GM19438 (cell line): ENCODE data around the gene IFT43.

Source experiments
- ATAC-seq: cut with Tn5 transposase; IDR thresholded peaks from one replicate; pipeline ENCODE4 v1.9.1; 2021; ENCODE audit warnings: low read depth; ENCODE audit not compliant: unreplicated experiment

Gene IFT43

DNA sequence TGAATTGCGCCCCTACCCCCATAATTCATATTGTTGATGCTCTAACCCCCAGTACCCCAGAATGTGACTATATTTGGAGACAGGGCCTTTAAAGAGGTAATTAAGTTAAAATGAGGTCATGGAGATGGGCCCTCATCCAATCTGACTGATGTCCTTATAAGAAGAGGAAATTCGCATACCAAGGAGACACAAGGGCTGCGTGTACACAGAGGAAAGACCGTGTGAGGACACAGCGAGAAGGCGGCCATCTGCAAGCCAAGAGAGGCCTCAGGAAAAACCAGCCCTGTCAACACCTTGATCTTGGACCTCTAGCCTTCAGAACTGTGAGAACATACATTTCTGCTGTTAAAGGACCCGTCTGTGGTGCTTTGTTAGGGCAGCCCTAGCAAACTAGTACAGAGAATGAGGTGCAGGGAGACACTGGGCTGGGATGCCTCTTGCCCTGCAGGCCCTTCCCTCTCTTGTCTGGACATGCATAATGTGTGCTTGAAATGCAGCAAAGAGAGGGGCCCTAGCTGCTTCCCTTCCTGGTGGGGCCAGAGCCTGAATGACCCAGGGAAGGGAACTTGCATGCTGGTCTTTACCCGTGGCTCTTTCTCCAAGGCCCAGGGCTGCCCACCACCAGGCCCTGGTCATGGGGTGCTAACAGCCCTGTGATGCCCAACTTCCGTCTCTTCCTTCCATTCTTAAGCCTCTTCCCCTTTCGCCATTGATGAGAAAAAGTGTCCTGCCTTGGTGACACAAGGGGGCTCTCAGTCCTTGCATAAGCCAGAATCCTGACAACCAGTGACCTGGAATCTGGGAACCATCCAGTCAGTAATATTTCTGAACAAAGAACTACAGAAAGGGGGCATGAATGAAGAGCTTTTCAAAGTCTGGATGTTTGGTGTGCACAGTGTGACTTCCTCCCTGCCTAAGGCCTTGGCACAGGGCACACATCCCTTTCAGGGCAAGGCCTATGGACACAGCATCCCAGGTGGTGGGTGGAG is 116.1 kb downstream of the IFT43 start:
- no peak for ATAC-seq

DNA sequence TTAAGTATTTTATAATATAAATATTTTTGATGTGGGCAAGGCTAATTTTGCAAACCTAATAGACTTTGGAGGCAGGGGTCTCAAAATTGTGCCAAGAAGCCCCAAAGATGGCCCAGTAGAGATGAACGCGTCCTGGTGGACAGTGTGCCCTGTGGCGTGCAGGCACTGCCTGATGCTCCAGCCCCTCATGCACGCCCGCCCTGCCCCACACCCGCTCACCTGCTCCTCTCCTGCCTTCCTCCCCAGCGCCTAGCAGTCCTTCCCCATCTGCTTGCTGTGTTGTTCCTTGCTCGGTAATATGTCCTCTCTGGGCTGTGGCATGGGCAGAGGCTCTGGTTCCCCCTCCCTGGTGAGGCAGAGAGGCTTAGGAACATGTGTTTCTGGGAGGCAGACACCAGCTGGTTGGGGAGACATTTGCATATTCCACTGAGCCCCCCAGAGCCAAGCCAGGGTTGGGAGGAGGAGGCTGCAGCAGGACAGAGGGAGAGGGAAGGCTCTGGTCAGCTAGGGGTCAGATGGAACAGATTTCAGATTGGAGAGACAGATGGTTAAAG is 119.3 kb downstream of the IFT43 start:
- ATAC-seq = no peak

DNA sequence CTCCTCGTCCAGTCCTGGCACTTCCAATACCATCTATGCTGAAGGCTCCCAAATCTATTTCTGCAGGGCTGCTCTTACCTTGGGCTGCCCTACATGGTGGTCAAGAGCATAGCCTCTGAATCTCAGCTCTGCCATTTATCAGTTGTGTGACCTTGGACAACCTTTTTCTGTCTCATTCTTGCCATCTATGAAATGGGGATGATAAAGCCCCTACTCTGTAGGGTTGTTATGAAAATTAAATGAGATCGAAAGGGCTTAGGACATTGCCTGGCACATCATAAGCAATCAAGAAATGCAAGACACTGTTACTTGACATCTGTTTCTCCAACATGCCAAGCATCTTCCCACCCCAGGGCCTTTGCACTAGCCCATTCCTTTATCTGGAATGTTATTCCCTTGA is 120.6 kb downstream of the IFT43 start:
- ATAC-seq = no peak

DNA sequence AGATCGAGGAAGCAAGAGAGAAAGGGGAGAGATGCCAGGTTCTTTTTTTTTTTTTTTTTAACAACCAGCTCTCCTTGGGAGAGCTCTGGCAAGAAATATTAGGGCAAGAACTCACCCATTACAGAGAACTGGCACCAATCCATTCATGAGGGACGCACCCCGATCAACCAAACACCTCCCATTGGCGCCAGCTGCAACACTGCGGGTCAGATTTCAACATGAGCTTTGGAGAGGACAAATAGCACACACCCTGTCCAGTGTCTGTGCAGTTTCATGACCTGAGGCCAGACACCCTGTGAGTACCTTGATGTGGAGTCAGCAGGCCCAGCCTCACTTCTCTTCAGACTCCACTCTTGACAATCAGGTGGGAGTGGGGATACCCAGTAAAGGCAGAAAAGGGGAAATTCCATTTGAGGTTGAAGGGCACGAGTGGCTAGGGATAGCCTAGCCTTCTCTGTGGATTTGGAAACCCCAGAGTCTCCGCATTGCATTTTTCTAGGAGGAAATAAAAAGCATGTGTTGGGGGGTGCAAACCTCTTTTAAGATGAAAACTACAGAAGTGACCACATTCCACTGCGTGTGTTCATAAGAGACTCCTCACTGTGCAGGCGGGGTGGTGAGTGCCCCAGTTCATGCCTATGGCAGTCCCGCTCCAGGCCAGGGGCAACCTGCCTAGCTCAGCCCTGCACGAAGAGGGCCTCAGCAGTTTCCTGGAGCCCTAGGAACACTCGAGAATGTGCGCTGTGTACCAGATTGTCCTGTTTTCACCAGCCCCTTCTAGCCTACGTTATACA is 123.7 kb downstream of the IFT43 start:
- no peak for ATAC-seq

DNA sequence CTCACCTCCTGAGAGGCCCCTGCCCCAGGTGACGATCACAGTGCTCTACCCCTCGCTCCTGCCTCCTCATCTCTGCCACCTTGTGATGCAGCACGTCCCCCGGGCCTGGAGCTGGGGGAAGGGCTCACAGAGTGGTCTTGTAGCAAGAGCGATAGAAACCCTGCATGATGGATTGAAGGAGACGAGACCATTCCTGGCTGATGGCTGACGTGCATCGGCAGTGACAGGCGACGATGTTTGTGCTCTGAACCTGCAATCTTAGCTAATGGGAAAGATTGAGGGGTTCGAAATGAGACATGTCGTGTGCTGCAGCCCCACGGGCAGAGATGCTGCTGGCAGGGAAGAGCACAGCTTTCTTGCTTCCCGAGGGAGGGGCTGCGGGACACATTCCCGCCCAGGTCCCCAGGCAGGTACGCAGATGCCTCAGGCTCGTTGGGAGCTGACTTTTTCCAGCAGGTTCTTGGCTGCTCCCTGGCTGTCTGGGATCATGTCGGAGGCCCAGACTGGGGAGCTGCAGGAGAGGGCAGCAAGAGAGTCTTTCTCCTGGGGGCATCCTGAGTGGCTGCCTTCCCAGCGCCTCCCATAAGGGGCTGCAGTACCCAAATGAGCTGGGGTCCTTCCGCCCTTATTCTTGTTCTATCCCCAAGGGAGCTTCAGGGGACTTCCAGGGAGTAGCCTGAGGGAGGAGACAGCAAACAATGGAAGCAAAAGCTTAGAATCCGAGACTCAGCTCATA is 127.5 kb downstream of the IFT43 start:
- no peak for ATAC-seq

DNA sequence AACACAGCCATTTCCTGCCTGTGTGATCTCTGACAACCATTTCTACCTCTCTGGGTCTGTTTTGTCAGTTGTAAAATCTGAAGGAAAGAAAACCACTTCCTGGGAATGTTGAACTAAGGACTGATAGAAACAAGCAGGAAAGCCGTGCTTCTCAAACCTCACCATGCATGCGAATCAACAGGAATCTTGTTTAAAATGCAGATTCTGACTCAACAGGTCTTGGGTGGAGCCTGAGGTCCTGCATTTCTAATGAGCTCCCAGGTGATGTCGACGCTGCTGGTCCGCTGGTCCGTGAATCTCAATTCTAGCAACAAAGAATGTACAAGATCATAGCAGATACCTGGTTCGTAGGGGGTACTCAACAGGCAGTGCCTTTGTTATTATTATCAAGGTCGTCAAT is 128.1 kb downstream of the IFT43 start:
- no peak for ATAC-seq

DNA sequence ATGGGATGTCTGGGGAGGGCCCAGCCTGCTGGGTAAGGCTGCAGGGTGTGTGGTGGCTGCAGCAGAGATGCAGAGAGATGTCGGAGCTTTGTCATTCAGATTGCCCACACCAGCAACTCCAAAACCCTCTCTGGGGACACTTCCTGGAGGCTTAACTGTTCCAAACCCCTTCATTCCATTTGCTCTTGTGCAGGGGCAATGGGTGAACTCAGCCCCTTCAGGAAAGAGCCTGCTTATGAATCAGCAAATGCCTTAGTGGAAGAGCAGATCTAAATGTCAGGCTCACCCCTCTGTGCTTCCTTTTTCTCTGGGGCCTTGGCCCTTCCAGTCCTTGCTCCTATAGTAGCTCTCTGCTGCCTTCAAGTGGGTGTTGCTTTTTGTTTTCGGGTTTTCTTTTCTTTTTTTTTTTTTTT is 129.5 kb downstream of the IFT43 start:
- ATAC-seq = no peak

DNA sequence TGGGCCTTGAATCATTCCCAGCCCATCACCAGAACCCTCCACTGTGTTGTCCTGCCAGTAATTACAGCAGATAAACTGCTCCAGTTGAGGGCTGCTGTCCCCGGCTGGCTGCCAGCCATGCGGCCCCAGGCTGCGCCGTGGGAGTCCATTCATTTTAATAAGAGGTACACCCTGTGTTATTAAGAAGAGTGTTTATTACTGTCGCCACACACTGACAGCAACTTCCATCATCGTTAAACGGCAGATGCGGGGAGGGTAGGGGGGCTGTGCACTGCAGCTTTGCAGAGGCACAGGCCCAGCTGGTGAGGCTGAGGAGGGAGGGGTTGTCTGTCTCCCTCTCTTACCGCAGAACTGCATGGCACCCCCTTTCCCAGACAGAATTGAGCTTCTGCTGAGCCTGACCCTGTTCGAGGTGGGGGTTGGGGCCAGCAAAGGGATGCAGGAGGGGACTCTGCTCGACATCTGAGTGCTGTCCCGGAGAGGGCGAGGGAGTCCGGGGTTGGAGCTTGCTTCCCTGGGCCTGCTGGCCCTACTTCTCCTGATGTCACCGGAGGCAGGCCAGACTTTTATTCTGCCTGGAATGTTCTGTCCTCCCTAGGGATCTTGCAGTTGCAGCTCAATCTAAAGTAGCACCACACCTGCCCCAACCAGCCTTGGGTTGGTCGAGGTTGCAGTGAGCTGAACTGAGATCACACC is 132.4 kb downstream of the IFT43 start:
- ATAC-seq = no peak

DNA sequence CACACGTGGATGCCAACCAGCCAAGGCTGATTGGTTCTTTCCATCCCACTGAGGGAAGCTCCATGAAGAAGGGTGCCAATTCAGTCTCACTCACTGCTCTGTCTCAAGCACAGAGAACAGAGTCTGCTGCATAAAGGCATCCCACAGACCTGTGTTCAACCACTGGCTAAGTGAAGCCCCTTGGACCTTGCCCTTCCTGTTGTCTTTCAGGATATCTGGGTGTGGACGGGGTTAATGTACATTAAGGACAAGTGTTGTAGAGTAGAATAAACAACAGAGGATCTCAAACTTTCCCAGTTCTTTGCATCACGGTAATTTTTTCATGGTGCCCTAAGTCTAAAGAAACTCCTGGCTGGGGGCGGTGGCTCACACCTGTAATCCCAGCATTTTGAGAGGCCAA is 133.0 kb downstream of the IFT43 start:
- no peak for ATAC-seq

DNA sequence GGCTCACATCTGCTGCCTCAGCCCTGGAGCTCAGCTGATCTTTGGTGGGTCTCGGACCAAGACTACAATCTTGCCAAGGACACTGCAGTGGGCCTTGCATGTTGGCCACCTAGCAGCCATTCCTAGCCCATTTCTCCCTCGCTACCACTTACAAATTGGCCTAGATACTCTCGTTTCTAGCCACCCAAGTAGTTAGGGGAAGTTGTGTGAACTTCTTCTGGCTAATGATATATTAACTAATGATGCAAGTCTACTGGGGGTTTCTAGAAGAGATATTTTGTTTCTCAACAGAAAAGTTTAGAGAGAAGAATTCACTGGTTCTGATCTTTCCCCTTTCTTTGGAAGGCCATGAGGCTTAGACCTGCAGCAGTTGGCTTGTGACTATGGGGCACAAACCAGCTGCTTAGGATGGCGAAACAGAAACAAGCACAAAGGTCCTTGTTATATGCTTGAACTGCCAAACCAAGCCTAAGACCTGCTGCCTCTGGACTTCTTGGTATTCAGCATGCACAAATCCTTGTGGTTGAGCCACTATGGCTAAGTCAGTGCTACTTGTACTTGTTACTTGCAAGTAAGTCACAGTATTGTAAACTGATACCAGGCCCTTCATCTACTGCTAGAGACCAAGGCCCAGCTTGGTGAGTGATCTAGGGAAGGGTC is 135.7 kb downstream of the IFT43 start:
- ATAC-seq = no peak

DNA sequence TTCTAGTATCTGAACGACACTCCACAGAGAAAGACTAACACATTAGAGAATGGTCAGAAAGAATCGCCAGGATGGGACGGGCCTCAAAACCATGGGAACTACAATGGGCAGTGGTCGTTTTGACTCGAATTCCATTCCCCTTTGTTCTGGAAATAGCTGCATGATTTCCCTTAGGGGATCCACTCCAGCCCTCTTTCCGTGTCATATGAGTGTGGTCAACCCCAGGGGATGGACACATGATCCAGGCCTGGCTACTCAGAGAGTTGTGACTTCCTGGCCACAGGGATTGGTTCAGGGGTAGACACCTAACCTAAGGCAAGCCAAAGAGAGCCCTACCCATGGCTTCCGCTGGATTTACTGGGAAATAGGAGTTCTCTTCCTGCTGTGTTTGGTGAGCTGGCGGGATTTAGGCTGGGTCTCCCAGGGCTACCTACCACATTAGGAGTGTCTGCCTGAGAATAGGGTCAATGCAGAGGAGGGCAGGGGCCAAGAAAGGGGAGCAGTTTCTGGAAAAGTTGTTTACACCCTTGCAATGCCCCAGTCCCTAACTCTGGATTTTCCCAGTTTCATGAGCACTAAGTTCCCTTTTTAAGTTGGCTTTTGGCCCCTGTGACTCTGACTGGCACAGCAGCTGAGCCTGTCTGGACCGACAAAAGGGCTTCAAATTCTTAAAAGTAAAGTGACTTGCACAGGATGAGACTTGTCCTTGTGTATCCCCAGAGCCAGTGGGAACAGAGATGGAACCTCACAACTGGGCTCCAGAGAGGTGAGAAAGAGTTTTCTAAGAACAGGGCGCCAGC is 138.1 kb downstream of the IFT43 start:
- ATAC-seq = no peak

DNA sequence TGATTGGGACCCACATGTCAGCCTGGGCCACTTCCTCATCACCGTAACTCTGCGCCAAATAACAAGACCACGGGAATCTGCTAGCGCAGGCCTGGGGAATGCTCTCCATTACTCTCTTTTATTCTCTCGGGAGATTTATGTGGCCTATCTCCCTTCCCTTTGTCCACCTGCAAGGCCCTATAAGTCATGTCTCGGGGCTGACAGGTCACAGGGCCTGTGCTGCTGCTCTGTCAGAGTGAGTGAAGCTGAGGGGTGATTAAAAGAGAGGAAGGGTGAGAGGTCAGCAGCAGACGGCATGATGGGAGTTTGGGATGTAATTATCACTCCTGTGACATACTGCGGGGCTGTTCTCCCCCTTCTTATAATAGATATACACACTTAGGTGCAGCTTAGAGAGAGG is 139.9 kb downstream of the IFT43 start:
- no peak for ATAC-seq

DNA sequence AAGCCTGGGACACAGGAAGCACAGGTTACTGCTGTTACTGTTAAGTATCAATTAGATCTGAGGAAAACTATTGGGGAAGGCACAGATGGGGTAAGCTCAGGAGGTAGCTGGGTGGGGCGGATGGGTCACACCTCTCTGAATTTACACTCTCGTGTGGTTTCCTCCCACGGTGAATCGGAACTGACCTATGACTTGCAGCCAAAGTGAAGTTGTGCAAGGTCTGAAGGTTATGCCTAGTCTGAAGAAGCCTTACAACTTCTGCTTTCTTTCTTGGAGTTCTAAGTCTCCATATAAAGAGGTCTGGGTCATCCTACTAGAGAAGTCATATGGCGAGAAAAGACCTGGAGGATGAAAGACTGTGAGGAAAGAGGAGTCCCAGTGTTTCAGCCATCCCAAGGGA is 140.5 kb downstream of the IFT43 start:
- no peak for ATAC-seq

DNA sequence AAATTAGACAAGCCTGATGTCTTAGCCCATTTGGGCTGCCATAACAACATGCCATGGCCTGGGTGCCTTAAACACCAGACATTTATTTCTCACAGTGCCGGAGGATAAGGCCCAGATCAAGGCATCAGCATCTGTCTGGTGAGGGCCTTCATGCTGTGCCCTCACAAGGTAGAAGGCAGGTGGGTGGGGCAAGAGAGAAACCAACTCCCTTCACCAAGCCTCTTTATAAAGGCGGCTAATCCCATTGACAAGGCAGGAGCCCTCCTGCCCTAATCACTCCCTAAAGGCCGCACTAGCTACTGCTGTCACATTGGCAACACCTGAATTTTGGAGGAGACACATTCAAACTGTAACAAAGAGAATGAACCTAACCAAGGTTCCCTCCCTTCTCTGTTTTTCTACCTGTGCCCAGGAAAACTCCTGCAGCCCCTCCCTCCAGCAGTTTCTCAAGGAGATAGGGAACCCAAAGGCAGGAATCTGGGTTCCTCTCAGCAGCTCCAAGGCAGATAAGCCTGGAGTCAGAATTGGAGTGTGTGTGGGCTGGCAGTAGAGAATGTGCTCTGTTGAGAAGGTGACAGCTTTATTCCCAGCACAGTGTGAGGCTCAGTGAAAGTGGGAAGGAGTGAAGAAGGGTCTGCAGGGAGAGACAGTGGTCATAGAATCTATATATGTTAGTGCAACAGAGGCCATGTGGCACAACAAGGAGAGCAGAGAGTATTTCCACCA is 144.5 kb downstream of the IFT43 start:
- ATAC-seq = no peak

DNA sequence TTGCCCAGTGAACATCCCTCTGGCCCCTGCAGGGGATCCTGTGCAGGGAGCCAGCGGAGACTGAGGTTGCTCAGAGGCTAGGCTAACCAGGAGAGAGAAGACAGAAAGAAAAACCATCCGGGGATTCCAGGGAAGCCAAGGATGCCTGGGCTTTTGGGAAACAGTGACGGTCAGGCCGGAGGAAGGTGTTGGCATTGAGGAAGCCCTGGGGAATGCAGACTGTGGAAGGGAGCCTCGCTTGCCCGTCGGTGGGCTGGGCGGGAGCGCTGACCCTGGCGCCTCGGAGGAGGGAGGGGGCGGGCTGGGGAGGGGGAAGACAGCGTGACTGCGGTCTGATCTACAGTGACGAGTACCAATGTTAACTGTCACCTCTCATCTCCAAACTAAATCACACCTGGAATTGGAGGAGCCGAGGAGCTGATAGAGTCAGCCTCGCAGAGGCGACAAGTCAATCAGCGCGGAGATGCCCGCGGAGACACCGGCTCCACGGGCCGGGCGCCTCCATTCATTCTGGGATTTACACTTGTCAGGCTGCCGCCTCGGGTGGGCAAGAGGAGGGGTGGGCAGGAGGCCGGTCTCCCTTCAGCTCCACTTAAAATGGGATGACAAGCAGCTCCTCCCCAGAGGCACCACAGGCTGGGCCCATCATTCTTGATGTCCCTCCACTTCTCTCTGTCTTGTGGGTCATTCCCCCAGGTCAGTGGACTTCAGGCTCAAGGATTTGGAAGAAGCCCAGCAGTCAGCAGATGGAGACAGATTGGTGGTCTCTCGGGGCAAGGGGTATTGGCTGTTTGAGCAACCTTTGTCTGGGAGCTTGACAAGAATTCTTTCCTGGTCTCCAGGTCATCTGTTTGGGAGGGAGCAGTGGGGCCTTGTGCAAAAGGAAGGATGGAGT is 145.8 kb downstream of the IFT43 start:
- ATAC-seq = no peak

DNA sequence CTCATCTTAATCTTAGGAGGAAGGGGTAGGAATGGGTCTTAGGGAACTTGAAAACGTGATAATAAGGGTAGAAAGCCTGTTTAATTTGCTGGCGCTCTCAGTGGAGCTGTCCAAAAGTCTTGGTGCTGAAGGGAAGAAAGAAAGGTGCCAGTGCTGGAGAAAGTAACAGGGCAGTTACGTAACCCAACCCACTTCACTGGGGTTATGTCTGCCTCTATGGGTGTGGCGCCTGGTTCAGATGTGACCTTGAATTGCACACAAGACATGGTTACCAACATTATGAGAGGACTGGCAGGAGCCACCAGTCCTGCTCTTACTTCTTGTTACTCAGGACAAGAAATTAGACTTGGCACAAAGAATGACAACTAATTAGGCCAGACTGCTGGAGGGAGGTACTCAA is 147.5 kb downstream of the IFT43 start:
- ATAC-seq = no peak
